GM23338 (cell line): ENCODE measurements around the gene FAP.

Experiments
- EZH2 ChIP-seq: fragments of 200-600 bp; sonication (generic); IDR thresholded peaks from one replicate; pipeline ENCODE4 v1.8.0; 2017; ENCODE audit warnings: antibody characterized with exemption, mild to moderate bottlenecking, low read depth; ENCODE audit not compliant: unreplicated experiment
- EZH2phosphoT487 ChIP-seq: fragments of 200-600 bp; sonication (generic); IDR thresholded peaks from one replicate; pipeline ENCODE4 v1.8.1; 2018; ENCODE audit warnings: antibody characterized with exemption; ENCODE audit not compliant: unreplicated experiment
- POLR2AphosphoS5 ChIP-seq: IDR thresholded peaks from 2 replicates; pipeline ENCODE4 v1.6.1; 2016; ENCODE audit warnings: antibody characterized with exemption, low read depth
- STAT1 ChIP-seq: IDR thresholded peaks from one replicate; pipeline ENCODE4 v1.6.1; 2016; ENCODE audit warnings: antibody characterized with exemption; ENCODE audit not compliant: unreplicated experiment
- ZNF331 ChIP-seq: fragments of 250-450 bp; sonication (Bioruptor Pico); IDR thresholded peaks from 2 replicates; pipeline ENCODE4 v1.5.0; 2020; ENCODE audit warnings: low read depth, mild to moderate bottlenecking, moderate library complexity
- TF ChIP-seq, protein P1 (sequence below), 2 experiments: fragments of 200-600 bp in 1 of 2; sonication (generic) in 1 of 2; conservative IDR thresholded peaks; 2 replicates each; pipeline versions ENCODE4 v1.5.1 to v1.6.1; 2016 to 2017; ENCODE audit warnings: antibody characterized with exemption in 2 of 2, low read depth in 2 of 2, mild to moderate bottlenecking in 2 of 2, moderate library complexity in 1 of 2
- TF ChIP-seq, protein P2 (sequence below): IDR thresholded peaks from one replicate; pipeline ENCODE4 v1.6.1; 2018; ENCODE audit warnings: antibody characterized with exemption; ENCODE audit not compliant: unreplicated experiment

DNA sequence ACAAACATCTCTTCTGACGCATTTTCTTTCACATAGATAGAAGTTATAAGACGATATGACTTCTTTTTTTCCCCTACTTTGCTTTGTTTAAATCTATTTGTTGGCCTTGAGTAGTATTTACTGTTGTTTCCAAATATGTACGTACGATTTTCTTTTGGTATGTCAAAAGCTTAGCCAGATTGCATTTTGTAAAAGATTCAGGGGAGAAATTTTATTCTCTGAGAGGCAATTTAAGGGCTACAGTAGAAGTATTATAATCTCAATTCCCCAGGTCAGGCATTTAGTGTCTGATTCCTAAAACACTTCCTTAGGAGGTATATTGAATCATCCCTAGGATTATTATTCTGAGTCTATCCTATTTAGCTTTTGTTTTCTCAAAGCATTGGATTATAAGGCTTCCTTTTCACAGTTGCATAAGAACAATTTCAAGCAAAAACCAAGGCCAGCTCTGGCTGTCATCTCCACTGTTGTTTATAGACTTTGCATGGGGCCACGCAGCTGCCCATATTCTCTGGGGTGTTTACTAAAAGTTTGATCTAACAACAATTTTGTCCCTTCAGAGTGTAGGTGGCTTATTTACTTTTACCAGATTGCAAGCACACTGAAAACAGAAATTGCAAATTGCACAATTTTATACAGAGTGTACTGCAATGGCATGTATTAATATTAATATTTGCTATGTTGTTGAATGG, 57.6 kb downstream of the FAP start:
- TF ChIP-seq, protein P1, sequence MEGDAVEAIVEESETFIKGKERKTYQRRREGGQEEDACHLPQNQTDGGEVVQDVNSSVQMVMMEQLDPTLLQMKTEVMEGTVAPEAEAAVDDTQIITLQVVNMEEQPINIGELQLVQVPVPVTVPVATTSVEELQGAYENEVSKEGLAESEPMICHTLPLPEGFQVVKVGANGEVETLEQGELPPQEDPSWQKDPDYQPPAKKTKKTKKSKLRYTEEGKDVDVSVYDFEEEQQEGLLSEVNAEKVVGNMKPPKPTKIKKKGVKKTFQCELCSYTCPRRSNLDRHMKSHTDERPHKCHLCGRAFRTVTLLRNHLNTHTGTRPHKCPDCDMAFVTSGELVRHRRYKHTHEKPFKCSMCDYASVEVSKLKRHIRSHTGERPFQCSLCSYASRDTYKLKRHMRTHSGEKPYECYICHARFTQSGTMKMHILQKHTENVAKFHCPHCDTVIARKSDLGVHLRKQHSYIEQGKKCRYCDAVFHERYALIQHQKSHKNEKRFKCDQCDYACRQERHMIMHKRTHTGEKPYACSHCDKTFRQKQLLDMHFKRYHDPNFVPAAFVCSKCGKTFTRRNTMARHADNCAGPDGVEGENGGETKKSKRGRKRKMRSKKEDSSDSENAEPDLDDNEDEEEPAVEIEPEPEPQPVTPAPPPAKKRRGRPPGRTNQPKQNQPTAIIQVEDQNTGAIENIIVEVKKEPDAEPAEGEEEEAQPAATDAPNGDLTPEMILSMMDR (conservative IDR thresholded peaks at IDR 0.05; ENCODE audit: low read depth in 2 of 2): no peak
- TF ChIP-seq STAT1 (no peak), POLR2AphosphoS5 (no peak), EZH2phosphoT487 (no peak), EZH2 (no peak), ZNF331 (CRISPR knock-in tag) (no peak)
- TF ChIP-seq, protein P2, sequence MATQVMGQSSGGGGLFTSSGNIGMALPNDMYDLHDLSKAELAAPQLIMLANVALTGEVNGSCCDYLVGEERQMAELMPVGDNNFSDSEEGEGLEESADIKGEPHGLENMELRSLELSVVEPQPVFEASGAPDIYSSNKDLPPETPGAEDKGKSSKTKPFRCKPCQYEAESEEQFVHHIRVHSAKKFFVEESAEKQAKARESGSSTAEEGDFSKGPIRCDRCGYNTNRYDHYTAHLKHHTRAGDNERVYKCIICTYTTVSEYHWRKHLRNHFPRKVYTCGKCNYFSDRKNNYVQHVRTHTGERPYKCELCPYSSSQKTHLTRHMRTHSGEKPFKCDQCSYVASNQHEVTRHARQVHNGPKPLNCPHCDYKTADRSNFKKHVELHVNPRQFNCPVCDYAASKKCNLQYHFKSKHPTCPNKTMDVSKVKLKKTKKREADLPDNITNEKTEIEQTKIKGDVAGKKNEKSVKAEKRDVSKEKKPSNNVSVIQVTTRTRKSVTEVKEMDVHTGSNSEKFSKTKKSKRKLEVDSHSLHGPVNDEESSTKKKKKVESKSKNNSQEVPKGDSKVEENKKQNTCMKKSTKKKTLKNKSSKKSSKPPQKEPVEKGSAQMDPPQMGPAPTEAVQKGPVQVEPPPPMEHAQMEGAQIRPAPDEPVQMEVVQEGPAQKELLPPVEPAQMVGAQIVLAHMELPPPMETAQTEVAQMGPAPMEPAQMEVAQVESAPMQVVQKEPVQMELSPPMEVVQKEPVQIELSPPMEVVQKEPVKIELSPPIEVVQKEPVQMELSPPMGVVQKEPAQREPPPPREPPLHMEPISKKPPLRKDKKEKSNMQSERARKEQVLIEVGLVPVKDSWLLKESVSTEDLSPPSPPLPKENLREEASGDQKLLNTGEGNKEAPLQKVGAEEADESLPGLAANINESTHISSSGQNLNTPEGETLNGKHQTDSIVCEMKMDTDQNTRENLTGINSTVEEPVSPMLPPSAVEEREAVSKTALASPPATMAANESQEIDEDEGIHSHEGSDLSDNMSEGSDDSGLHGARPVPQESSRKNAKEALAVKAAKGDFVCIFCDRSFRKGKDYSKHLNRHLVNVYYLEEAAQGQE: no peak
